Measurements from ENCODE around the gene UBAP1L.

The UBAP1L gene

DNA sequence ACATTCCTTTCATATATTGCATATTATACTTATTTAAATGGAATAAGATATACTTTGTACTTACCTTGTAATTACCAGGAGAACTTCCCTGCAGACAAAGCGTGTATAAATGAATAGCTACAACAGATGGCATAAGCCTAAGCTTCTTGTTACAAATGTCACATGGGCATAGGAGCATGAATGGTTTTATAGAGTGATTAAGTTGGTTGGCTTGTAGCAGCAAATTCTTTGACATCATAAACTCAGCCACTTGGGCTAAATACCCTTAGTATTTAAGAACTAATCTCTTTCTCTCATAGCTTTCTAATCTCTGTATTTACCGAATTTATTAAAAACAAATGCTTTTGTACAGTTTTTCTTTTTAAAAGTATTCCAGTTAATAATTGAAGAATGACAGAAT, at the start of gene UBAP1L:
Gene UBAP1L (minus strand): TSS at position 115 of the 400 bp plus-strand sequence. CDS start 8,985 bp downstream, outside the sequence.
- Histone ChIP-seq H3K27ac (no peak within 1 kb of the TSS), H2AFZ (ENCODE audit: low read depth) (no peak within 1 kb of the TSS), H4K20me1 (ENCODE audit: insufficient read depth) (no peaks in the 10 kb centered on the region), H3K79me2 (ENCODE audit: insufficient read depth, low read depth) (no peaks in the 10 kb centered on the region), H3K4me2 (no peak within 1 kb of the TSS), H3K36me3 (ENCODE audit: insufficient read depth) (0 out of 2 replicates have a peak, but pooled peaks cover 3% of the 10 kb centered on the region), H3K4me1 (ENCODE audit: low read depth, poor library complexity, severe bottlenecking) (no peaks in the 10 kb centered on the region), H3K27me3 (ENCODE audit: insufficient read depth, low read depth) (no peaks in the 10 kb centered on the region), H3K4me3 (IDR thresholded peaks at IDR 0.05; ENCODE audit: insufficient read depth, low read depth, low read length) (no peak within 1 kb of the TSS), H3K9ac (no peak within 1 kb of the TSS)
- TF ChIP-seq, protein P1, sequence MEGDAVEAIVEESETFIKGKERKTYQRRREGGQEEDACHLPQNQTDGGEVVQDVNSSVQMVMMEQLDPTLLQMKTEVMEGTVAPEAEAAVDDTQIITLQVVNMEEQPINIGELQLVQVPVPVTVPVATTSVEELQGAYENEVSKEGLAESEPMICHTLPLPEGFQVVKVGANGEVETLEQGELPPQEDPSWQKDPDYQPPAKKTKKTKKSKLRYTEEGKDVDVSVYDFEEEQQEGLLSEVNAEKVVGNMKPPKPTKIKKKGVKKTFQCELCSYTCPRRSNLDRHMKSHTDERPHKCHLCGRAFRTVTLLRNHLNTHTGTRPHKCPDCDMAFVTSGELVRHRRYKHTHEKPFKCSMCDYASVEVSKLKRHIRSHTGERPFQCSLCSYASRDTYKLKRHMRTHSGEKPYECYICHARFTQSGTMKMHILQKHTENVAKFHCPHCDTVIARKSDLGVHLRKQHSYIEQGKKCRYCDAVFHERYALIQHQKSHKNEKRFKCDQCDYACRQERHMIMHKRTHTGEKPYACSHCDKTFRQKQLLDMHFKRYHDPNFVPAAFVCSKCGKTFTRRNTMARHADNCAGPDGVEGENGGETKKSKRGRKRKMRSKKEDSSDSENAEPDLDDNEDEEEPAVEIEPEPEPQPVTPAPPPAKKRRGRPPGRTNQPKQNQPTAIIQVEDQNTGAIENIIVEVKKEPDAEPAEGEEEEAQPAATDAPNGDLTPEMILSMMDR (conservative IDR thresholded peaks at IDR 0.05; ENCODE audit: low read depth, low read length): no peak

DNA sequence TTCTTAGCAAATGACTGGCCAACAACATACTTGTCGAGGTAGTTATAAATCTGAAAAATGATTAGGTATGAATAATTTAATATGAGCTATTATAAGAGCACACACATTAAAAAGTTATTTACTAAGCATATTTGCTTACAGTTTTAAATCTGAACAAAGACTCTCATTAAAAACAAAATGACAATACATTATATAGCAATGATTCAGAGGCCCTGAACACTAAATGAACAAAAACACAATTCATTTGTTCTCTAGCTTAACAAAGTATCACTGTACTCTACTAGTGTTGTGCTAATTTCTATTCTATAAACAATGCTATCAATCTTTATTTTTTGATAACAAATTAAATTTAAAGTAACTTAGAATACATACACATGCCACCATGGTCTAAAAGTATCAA, 49.1 kb upstream of the UBAP1L start:
- H3K36me3 ChIP-seq (ENCODE audit: insufficient read depth): no peaks in the 10 kb centered on the region; the same call in 1 of the 2 replicates
- H4K20me1 ChIP-seq (ENCODE audit: insufficient read depth): no peaks in the 10 kb centered on the region
- H3K4me2 ChIP-seq: no peak overlapping the region
- no peak overlapping the region for H3K9ac ChIP-seq
- no peak overlapping the region for H2AFZ ChIP-seq (ENCODE audit: low read depth)
- TF ChIP-seq, protein P1 (conservative IDR thresholded peaks at IDR 0.05; ENCODE audit: low read depth, low read length): no peak
- no peaks in the 10 kb centered on the region for H3K79me2 ChIP-seq (ENCODE audit: insufficient read depth, low read depth)
- no peak overlapping the region for H3K27ac ChIP-seq
- no peaks in the 10 kb centered on the region for H3K4me1 ChIP-seq (ENCODE audit: low read depth, poor library complexity, severe bottlenecking)
- no peak overlapping the region for H3K4me3 ChIP-seq (IDR thresholded peaks at IDR 0.05; ENCODE audit: insufficient read depth, low read depth, low read length)
- no peaks in the 10 kb centered on the region for H3K27me3 ChIP-seq (ENCODE audit: insufficient read depth, low read depth)

DNA sequence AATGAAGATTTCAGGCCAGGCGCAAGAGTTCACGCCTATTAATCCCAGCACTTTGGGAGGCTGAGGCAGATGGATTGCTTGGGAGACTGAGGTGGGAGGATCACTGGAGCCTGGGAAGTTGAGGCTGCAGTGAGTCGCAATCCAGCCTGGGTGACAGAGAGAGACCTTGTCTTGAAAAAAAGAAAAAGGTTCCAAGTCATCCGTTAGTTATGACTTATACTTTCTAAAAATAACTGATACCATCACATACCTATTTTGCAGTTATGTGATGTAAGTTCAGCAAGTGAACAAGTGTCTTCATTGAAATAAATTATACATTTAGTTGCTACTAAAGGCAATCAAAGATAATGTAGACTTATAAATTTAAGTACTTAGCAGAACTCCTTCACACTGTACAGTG, 48.0 kb upstream of the UBAP1L start:
- Histone ChIP-seq H3K79me2 (ENCODE audit: insufficient read depth, low read depth) (no peaks in the 10 kb centered on the region), H3K9ac (no peak overlapping the region), H3K4me2 (no peak overlapping the region), H3K4me3 (IDR thresholded peaks at IDR 0.05; ENCODE audit: insufficient read depth, low read depth, low read length) (no peak overlapping the region), H3K4me1 (ENCODE audit: low read depth, poor library complexity, severe bottlenecking) (no peaks in the 10 kb centered on the region), H4K20me1 (ENCODE audit: insufficient read depth) (no peaks in the 10 kb centered on the region), H2AFZ (ENCODE audit: low read depth) (no peak overlapping the region), H3K27ac (no peak overlapping the region), H3K27me3 (ENCODE audit: insufficient read depth, low read depth) (no peaks in the 10 kb centered on the region), H3K36me3 (ENCODE audit: insufficient read depth) (no peaks in the 10 kb centered on the region; the same call in 1 of the 2 replicates)
- TF ChIP-seq, protein P1 (conservative IDR thresholded peaks at IDR 0.05; ENCODE audit: low read depth, low read length): no peak

DNA sequence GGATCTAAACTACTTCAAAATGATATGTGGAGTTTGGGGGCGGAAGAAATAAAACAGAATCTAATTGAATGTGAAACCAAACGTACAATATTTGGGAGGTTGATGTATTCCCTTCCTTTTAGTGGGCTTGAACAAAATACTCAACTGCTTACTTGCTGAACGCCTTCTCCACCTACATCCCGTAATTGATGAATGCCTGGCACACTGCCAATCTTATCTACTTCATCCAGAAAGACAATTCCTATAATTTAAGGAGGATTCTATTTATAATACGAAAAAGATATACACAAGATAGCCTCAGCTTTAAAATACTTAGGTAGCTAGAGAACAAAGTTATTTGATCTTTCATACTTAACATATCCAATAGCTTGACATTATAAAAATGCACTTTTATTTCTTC, 41.7 kb upstream of the UBAP1L start:
- Histone ChIP-seq H3K27ac (no peak overlapping the region), H4K20me1 (ENCODE audit: insufficient read depth) (no peaks in the 10 kb centered on the region), H3K79me2 (ENCODE audit: insufficient read depth, low read depth) (no peaks in the 10 kb centered on the region), H3K4me1 (ENCODE audit: low read depth, poor library complexity, severe bottlenecking) (no peaks in the 10 kb centered on the region), H3K9ac (no peak overlapping the region), H3K36me3 (ENCODE audit: insufficient read depth) (peaks cover 7% of the 10 kb centered on the region; the same call in 1 of the 2 replicates), H3K27me3 (ENCODE audit: insufficient read depth, low read depth) (no peaks in the 10 kb centered on the region), H3K4me3 (IDR thresholded peaks at IDR 0.05; ENCODE audit: insufficient read depth, low read depth, low read length) (no peak overlapping the region), H3K4me2 (no peak overlapping the region), H2AFZ (ENCODE audit: low read depth) (no peak overlapping the region)
- TF ChIP-seq, protein P1 (conservative IDR thresholded peaks at IDR 0.05; ENCODE audit: low read depth, low read length): no peak

Measured in KMS-11 (cell line).